ENCODE results near the gene VPS11.
"Not testable (repeated sequence)": the region's sequence is repeated elsewhere in the genome, so short reads cannot be mapped to it uniquely, and the experiment has no call there.

VPS11 gene

GRCh38 chr11:119031912-119032280, 35.7 kb upstream of the VPS11 start:
- Histone ChIP-seq H3K27ac (no peak overlapping the region), H3K4me3 (no peak overlapping the region)

DNA sequence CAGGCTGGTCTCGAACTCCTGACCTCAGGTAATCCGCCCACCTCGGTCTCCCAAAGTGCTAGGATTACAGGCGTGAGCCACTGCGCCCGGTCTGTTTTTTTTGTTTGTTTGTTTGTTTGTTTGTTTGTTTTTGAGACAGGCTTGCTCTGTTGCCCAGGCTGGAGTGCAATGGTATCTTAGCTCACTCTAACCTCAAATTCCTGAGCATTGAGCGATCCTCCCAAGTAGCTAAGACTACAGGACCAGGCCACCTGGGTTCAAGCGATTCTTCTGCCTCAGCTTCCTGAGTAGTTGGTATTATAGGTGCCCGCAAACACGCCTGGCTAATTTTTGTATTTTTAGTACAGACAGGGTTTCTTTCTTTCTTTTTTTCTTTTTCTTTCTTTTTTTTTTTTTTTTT, 34.2 kb upstream of the VPS11 start:
- H3K27ac ChIP-seq, result not testable (repeated sequence)

DNA sequence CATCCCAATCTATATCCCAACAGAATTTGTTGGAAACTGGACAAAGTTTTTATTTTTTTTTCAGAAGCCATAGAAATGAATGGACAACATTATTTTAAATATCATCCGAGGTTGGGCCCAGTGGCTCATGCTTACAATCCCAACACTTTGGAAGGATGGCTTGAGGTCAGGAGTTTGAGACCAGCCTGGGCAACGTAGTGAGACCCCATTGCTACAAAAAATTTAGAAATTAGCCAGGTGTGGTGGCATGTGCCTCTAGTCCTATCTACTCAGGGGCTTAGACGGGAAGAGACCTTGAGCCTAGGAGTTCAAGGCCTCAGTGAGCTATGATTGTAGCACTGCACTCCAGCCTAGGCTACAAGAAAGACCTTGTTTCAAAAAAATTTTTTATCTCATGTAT, 32.8 kb upstream of the VPS11 start:
- Histone ChIP-seq H3K27ac (no peak overlapping the region), H3K4me3 (no peak overlapping the region)

More for the DNA sequence above, 34.2 kb upstream of the VPS11 start:
- not testable (repeated sequence) for H3K4me3 ChIP-seq

DNA sequence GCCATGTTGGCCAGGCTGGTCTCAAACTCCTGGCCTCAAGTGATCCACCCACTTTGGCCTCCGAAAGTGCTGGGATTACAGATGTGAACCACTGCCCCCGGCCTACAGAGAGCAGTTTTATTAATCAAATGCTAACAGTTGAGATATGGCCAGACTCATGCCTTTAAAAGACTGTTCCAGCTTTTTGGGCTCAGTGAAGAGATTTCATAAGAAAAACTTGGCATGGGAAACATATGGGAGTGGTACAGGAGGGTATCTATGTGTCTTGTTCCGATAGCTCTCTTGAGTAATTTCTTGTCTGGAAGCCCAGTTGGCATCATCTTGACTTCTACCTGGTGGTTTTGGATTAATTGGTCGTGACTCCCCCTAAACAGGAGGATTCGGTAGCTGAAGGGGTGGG, 28.7 kb upstream of the VPS11 start:
- H3K4me3 ChIP-seq, result no peak overlapping the region
- no peak overlapping the region for H3K27ac ChIP-seq

- not testable (repeated sequence) for H3K4me3 ChIP-seq, H3K27ac ChIP-seq
Measured at GRCh38 chr11:119039471-119039870, 28.1 kb upstream of the VPS11 start.

DNA sequence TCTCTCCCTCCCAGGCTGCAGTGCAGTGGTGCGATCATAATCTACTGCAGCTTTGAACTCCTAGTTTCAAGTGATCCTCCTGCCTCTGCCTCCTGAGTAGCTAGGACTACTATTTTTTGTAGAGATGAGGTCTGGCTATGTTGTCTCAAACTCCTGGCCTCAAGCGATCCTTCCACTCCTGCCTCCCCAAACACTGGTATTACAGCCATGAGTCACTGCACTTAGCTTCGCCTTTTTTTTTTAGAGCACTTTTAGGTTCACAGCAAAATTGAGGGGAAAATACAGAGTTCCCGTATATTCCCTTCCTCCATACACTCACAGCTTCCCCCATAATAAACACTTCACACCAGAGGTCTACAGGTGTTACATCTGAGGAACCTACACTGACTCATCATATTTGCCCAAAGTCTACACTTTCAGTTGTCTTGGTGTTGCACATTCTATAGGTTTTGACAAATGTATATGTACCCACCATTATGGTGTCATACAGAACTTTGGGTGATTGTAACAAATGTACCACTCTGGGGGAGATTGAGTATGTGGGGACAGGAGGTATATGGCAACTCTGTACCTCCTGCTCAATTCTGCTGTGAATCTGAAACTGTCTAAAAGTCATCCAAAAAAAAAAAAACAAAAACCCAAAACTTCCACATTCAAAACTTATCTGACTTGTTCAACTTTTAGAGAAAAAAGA, 25.6 kb upstream of the VPS11 start:
- H3K27ac ChIP-seq, result no peak overlapping the region

DNA sequence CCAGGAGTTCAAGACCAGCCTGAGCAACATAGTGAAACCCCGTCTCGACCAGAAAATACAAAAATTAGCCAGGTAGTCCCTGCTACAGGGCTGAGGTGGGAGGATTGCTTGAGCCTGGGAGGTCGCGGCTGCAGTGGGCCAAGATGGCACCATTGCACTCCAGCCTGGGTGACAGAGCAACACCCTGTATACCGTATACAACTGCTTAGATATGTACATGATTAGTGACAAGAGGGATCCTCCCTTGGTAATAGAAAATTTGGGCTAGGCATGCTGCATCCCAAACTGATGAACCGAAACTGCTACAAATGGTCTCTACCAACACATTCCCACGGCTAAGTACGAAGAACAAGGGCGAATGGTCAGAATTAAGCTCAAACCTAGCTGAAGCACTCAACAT, 24.7 kb upstream of the VPS11 start:
- Histone ChIP-seq H3K27ac (no peak overlapping the region), H3K4me3 (no peak overlapping the region)

More for the DNA sequence above, 25.6 kb upstream of the VPS11 start:
- H3K4me3 ChIP-seq, result no peak overlapping the region

- Histone ChIP-seq H3K4me3 (no peak overlapping the region), H3K27ac (no peak overlapping the region)
Measured at GRCh38 chr11:119044708-119045107, 22.9 kb upstream of the VPS11 start.

DNA sequence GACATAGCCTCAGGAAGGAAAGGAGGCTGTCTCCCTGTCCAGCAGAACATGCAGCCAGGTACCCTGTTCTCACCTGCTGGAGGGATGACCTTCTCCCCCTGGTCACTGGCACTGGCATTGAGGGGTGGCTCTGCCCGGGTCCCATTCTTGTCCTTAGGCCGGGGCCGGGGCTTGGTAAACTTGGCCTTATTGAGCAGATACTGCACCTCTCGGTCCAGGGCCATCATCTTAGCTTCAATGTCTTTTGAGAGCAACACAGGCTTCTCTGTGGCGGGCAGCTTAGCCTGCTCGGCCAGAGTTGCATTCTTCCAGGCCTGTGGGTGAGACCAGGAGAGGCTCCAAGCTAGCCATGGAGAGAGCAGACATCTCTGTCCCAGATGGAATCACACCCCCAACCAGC, 21.1 kb upstream of the VPS11 start:
- Histone ChIP-seq H3K27ac (no peak overlapping the region), H3K4me3 (no peak overlapping the region)

DNA sequence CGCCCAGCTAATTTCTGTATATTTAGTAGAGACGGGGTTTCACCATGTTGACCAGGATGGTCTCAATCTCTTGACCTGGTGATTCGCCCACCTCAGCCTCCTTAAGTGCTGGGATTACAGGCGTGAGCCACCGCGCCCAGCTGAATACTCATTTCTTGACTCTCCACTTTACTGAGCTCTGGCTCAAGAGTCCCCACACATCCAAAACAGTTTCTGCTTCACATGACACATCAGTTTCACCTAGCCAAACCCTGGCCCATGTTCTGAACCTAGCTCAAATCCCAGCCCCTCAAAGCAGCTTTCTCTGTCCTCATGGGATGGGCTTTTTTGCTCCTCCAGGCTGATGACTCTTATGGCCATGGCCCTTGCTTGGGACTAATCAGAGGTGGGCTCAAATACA, 20.4 kb upstream of the VPS11 start:
- no peak overlapping the region for H3K27ac ChIP-seq

DNA sequence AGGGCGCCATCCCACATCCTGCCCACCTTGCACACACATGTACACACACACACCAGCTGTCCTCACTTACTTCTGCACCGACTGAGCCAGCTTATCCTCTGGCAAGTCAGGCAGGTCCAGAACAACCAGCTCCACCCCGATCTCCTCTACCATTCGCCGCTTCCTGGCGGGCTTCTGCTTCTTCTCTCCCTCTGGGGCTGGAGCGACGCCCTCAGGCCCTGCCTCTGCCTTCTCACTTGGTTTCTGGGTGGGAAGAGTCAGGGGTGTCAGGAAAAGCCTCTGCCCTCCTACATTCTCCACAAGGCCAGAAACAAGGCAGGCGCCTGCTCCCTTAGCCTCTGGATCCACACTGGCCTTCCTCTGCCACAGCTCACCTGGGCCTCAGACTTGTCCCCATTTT, 19.0 kb upstream of the VPS11 start:
- Histone ChIP-seq H3K27ac (no peak overlapping the region), H3K4me3 (no peak overlapping the region)

More for the DNA sequence above, 20.4 kb upstream of the VPS11 start:
- H3K4me3 ChIP-seq, result no peak overlapping the region

DNA sequence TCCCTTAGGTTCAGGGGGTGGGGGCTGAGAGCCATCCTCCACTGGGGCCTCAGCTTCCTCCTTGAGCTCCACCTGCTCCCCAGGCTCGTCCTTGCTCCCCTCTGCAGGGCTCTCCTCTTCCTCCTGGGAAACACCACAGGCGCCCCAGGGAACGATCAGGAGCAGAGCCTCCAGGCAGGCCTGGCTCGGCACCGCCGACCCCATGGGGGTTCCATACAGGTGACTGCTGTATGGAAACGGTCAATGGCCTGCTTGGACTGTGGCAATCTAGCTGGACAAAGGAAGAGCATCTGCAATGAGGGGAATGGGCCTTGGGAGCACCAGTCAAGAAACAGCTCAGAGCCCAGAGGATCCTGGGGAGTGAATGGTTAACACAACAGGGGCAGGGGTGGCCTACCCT, 18.5 kb upstream of the VPS11 start:
- Histone ChIP-seq H3K4me3 (no peak overlapping the region), H3K27ac (no peak overlapping the region)

DNA sequence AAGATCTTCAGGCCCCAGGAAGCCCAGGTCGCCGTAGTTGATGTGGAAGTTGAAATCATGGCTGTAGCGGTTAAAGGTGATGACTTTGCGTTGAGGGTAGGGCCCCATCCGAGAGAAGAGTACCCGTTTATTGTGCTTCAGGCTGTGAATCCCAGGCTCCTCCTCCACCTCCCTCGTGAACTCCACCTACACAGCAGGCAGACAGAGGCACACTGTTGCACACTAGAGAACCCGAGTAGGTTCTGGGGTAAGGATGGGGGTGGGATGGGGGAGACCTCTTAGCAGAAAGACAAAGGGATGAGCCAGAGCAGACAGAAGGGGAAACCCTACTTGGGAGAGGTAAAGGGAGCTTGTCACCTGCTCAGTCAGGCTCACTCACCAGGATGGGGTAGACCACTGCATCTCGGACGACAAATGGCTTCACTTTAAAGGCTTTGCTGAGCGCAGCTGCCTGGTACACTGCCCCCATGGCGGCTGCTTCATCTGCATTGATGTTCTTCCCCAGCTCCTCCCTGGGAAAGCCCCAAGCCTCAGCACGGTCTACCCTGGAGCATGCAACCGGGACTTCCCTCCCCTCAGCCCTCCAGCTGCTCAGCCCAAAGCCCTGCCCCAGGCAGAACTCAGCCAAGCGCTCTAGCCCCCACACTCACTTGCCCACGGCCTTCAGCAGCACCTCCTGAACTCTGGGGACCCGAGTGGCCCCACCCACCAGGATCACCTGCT, 16.0 kb upstream of the VPS11 start:
- H3K4me3 ChIP-seq, result no peak overlapping the region
- H3K27ac ChIP-seq, result peak overlapping the region in 1 of 21 experiments; percentile 63

DNA sequence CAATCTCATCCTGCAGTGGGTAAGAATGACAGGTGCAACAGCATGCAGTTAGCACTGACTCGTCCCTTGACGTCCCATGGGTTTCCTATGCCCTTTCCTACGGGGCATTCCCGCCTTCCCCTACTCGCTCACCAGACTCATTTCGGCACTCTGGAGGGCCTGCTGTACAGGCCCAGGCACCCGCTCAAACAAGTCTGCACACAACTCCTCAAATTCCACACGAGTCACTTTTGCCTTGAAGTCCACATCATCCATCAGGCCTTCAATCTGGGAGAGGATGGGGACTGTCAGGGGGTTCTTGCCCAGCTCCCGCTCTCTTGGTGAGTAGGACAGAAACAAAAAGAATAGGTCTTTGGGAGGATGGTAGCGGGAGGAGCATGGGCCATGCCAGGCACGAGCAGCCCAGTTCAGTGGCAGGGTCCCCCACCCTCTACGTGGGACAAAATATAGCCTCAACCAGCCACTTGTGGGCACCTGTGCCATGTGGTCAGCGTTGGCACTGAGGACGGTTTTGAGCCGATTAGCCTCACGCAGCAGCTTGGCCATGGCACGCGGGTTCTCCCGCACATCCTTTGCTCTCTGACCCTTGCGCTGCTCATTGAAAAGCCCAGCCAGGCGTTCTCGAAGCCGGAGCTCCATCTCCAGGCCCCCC, 15.3 kb upstream of the VPS11 start:
- peak overlapping the region in 1 of 21 experiments; percentile 63 for H3K27ac ChIP-seq

GRCh38 chr11:119054418-119054817, 13.2 kb upstream of the VPS11 start:
- H3K4me3 ChIP-seq, result no peak overlapping the region
- H3K27ac ChIP-seq, result no peak overlapping the region

More for the DNA sequence above, 15.3 kb upstream of the VPS11 start:
- H3K4me3 ChIP-seq, result no peak overlapping the region

DNA sequence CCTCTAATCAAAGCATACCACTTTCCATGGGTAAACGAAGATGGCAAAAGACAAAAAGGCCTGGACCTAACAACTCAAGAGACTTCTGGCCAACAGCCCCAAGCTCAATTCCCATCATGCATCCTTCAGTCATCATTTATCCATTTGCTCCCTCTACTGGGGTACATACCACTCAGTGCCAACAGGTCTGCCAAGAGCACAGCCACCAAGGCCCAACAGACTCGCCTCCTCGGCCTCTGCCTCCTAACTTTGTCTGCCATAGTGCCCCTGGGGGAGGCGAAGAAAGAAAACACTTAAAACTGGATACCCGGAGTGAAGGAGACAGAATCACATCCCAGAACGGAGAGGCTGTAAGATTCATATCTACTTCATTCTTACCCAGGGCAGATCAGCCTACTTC, 11.7 kb upstream of the VPS11 start:
- H3K27ac ChIP-seq, result peak overlapping the region in 16 of 21 experiments; percentile 69 to 98 (median 90)
- H3K4me3 ChIP-seq, result peak overlapping the region; percentile 85 to 99 (median 92)

DNA sequence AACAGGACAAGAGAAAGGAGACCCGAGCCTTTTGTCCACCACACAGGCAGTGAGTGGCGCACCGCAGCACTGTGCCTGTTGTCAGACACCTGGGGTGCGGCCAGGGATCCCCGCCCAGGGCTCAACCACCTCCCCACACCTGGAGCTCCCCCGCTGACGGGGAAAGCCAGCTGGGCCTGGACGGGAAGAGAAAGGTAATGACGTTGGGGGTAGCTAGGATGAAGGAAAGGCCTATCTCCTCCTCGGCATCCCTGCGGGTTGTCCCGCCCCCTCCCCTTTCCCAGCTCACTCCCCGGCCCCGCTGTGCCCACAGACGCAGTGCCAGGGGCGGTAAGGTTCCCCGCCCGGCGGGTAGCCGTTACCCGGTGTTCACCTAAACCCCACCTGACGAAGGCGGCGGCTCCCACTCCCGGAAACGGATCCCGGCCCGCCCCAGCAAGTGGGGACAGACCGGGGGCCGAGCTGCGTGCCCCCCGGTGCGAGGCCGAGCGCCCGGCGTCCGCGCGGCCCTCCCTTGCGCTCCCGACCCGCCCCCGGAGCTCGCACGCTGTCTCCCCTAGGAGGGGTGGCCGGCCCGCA, 11.1 kb upstream of the VPS11 start:
- Histone ChIP-seq H3K4me3 (peak overlapping the region; percentile 85 to 99 (median 92)), H3K27ac (peak overlapping the region; percentile 10 to 98 (median 88))

GRCh38 chr11:119057000-119057769, 10.4 kb upstream of the VPS11 start, which contains the start of gene HYOU1:
Gene HYOU1 (minus strand): TSS chr11:119057205. CDS start chr11:119056160, 1,045 bp downstream.
- Histone ChIP-seq H3K27ac (peak within 1 kb of the TSS; percentile 10 to 98 (median 88)), H3K4me3 (peak within 1 kb of the TSS; percentile 85 to 99 (median 92))

- not testable (repeated sequence) for H3K4me3 ChIP-seq, H3K27ac ChIP-seq
Measured at GRCh38 chr11:119059128-119059527, 8.5 kb upstream of the VPS11 start.

- no peak overlapping the region for H3K27ac ChIP-seq
Measured at GRCh38 chr11:119061256-119061655, 6.4 kb upstream of the VPS11 start.

More at GRCh38 chr11:119061256-119061655, 6.4 kb upstream of the VPS11 start:
- no peak overlapping the region for H3K4me3 ChIP-seq
